Tibial nerve (tissue), 4 donors: ENCODE measurements around the gene SNX13. TPM values are rescaled to one million over a fixed set of nuclear protein-coding genes. Genes with fewer than 3 reads are reported as not detected.
A peak's percentile ranks its signal among the peaks of the same experiment; 100 is the strongest.

Experiments
- DNase-seq, 2 donors: peaks; one replicate each; pipeline ENCODE4 v3.0.0-alpha.2; 2019; ENCODE audit warnings: low spot score in 2 of 2
- H3K27ac ChIP-seq, 4 donors: fragments of 200-600 bp; sonication (generic) in 3 of 4; one replicate each; pipeline ENCODE4 v1.5.1; 2017 to 2019; ENCODE audit warnings: mild to moderate bottlenecking in 1 of 4
- H3K27me3 ChIP-seq, 2 donors: fragments of 200-600 bp; sonication (generic) in 1 of 2; one replicate each; pipeline versions ENCODE4 v1.5.1 to v1.6.0; 2017 to 2019
- H3K36me3 ChIP-seq, 3 donors: fragments of 200-600 bp; sonication (generic); one replicate each; pipeline ENCODE4 v1.5.1; 2018 to 2019
- H3K4me1 ChIP-seq, 4 donors: fragments of 200-600 bp; sonication (generic) in 3 of 4; one replicate each; pipeline ENCODE4 v1.5.1; 2017 to 2019
- H3K4me3 ChIP-seq, 4 donors: fragments of 200-600 bp; sonication (generic) in 3 of 4; one replicate each; pipeline ENCODE4 v1.5.1; 2017 to 2019; ENCODE audit warnings: mild to moderate bottlenecking in 1 of 4, moderate library complexity in 1 of 4
- H3K9me3 ChIP-seq, 4 donors: fragments of 200-600 bp; sonication (generic) in 3 of 4; one replicate each; pipeline ENCODE4 v1.5.1; 2017 to 2019
- CTCF ChIP-seq, 5 experiments: fragments of 200-600 bp in 3 of 5; fragments of 450-650 bp in 2 of 5; sonication (generic) in 3 of 5; IDR thresholded peaks; one replicate each; pipeline ENCODE4 v1.5.1; 2016 to 2019; ENCODE audit warnings: antibody characterized with exemption in 5 of 5, mild to moderate bottlenecking in 3 of 5, moderate library complexity in 2 of 5
- EP300 ChIP-seq, 2 donors: sonication (generic); formaldehyde crosslinking; IDR thresholded peaks; one replicate each; pipeline ENCODE4 v1.6.1; 2017; ENCODE audit warnings: antibody characterized with exemption in 2 of 2, mild to moderate bottlenecking in 1 of 2
- POLR2A ChIP-seq, 2 donors: fragments of 450-650 bp; IDR thresholded peaks; one replicate each; pipeline ENCODE4 v1.6.1; 2017; ENCODE audit warnings: antibody characterized with exemption in 2 of 2, mild to moderate bottlenecking in 2 of 2, moderate library complexity in 2 of 2
- WGBS, 2 donors: methylation state at CpG; one replicate each; pipeline ENCODE4 v1.1.5; 2018; 5-methylcytosine and 5-hydroxymethylcytosine counted together
- total RNA-seq, 4 donors: library from RNA; depleted of rRNA; stranded (reverse); fragments of >200 nt; gene quantifications; one replicate each; pipeline ENCODE4 v1.1.0, GENCODE V29; 2016

Gene SNX13
- total RNA-seq: 10 to 100 TPM; 52.8 to 77.6 (median 58.9) TPM

- WGBS, 2 donors: 0 to 1% methylated on average over 34 to 37 of the region's 66 CpGs
- Histone ChIP-seq H3K4me1 (peaks cover 0 to 35% (median 2%) of the 10 kb centered on the region in 4 donors), H3K27me3 (no peaks in the 10 kb centered on the region), H3K4me3 (peak within 1 kb of the TSS; percentile 76 to 90 (median 83)), H3K27ac (peak within 1 kb of the TSS; percentile 94 to 99 (median 96)), H3K36me3 (no peaks in the 10 kb centered on the region), H3K9me3 (no peaks in the 10 kb centered on the region)
- TF ChIP-seq CTCF (IDR thresholded peaks at IDR 0.05): peak; percentile 29 to 64 (median 44)
- TF ChIP-seq POLR2A (IDR thresholded peaks at IDR 0.05): peak; percentile 88 to 94
- TF ChIP-seq EP300 (IDR thresholded peaks at IDR 0.05): peak; percentile 28 to 98
- peak; percentile 84 to 85 for DNase-seq
These were observed at the start of gene SNX13 for GRCh38 chr7:17940302-17940883. Gene SNX13 (minus strand): TSS chr7:17940494. CDS start chr7:17940295, 199 bp downstream.

- no peak overlapping the region for H3K27ac ChIP-seq
- no peaks in the 10 kb centered on the region for H3K27me3 ChIP-seq
- WGBS, 2 donors: 87% methylated on average over 5 of the region's 5 CpGs
- H3K4me1 ChIP-seq: peaks cover 0 to 1% (median 0%) of the 10 kb centered on the region in 4 donors
- no peak for TF ChIP-seq EP300 (IDR thresholded peaks at IDR 0.05)
- no peak for TF ChIP-seq CTCF (IDR thresholded peaks at IDR 0.05)
- no peak for TF ChIP-seq POLR2A (IDR thresholded peaks at IDR 0.05)
- no peaks in the 10 kb centered on the region for H3K9me3 ChIP-seq
- H3K4me3 ChIP-seq: no peak overlapping the region
- DNase-seq: no peak
- H3K36me3 ChIP-seq: no peaks in the 10 kb centered on the region
These were observed 49.3 kb upstream of the SNX13 start for GRCh38 chr7:17989546-17989945.

DNA sequence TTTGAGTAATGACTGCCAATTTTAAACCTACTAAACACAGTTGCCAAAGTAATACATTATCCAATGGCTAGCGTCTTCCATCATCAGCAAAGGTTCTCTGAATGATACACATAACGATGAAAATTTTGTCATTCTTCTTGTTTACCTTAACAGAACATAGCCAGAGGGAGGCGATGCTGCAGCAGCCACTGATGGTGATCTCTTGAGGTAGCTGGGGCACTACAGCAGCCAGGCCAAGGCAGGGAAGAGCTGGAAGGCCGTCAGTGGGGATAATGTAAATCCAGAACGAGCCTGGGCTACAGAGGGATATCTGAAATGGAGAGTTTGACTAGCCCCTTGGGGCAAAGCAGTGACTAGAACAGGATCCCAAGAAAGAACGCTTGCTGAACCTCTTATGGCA, 48.6 kb upstream of the SNX13 start:
- DNase-seq: no peak
- WGBS, 2 donors: 91 to 97% methylated on average over 6 of the region's 6 CpGs

DNA sequence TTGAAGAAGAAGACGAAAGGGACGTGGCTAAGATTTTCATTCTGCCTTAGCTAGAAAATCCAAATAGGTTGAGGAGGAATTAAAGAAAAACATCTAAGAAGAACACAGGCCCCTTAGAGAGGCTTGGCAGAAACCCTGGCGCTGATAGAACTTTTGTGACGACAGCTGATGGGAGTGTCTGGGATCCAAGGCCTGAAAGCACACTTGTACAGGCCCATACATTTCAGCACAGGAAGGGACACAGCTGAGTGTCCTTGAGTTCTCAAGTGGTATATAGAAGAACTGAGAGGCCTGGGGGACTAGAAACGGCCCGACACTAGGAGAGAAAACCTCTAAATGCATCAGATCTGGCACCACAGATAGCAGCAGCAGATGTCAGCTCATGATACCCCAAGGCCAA, 47.8 kb upstream of the SNX13 start:
- Histone ChIP-seq H3K27ac (no peak overlapping the region), H3K27me3 (no peaks in the 10 kb centered on the region), H3K9me3 (no peaks in the 10 kb centered on the region), H3K4me3 (no peak overlapping the region), H3K36me3 (no peaks in the 10 kb centered on the region), H3K4me1 (no peaks in the 10 kb centered on the region)
- no peak for TF ChIP-seq CTCF (IDR thresholded peaks at IDR 0.05)
- TF ChIP-seq EP300 (IDR thresholded peaks at IDR 0.05): no peak
- TF ChIP-seq POLR2A (IDR thresholded peaks at IDR 0.05): no peak
- 83 to 85% methylated on average over 6 of the region's 6 CpGs for WGBS, 2 donors
- DNase-seq: no peak

More for the DNA sequence above, 48.6 kb upstream of the SNX13 start:
- Histone ChIP-seq H3K4me3 (no peak overlapping the region), H3K4me1 (no peaks in the 10 kb centered on the region), H3K9me3 (no peaks in the 10 kb centered on the region), H3K27me3 (no peaks in the 10 kb centered on the region), H3K36me3 (no peaks in the 10 kb centered on the region), H3K27ac (no peak overlapping the region)
- TF ChIP-seq CTCF (IDR thresholded peaks at IDR 0.05): no peak
- no peak for TF ChIP-seq EP300 (IDR thresholded peaks at IDR 0.05)
- TF ChIP-seq POLR2A (IDR thresholded peaks at IDR 0.05): no peak

GRCh38 chr7:17986851-17987250, 46.6 kb upstream of the SNX13 start:
- H3K27ac ChIP-seq: no peak overlapping the region
- 40 to 48% methylated on average over 1 of the region's 1 CpG for WGBS, 2 donors
- DNase-seq: no peak
- TF ChIP-seq EP300 (IDR thresholded peaks at IDR 0.05) (no peak), CTCF (IDR thresholded peaks at IDR 0.05) (no peak), POLR2A (IDR thresholded peaks at IDR 0.05) (no peak)
- H3K36me3 ChIP-seq: no peaks in the 10 kb centered on the region
- no peak overlapping the region for H3K4me3 ChIP-seq
- no peaks in the 10 kb centered on the region for H3K27me3 ChIP-seq
- no peaks in the 10 kb centered on the region for H3K4me1 ChIP-seq
- no peaks in the 10 kb centered on the region for H3K9me3 ChIP-seq
